ENCODE results near the gene TEAD3.
"Not testable (repeated sequence)": the region's sequence is repeated elsewhere in the genome, so short reads cannot be mapped to it uniquely, and the experiment has no call there.

The TEAD3 gene

GRCh38 chr6:35496841-35497570 lies at the start of gene TEAD3:
Gene TEAD3, minus strand, starts transcription at chr6:35497079.
- DNase-seq: peak; percentile 54
- in situ Hi-C loops (cut with HindIII; ENCODE audit: low pct_ligation_motif_present, low pct_unique_long_range_greater_than_20kb, low sequenced_read_pairs): no loop called here

GRCh38 chr6:35544769-35545361 lies 48.0 kb upstream of the TEAD3 start:
- no peak for DNase-seq
- in situ Hi-C loops (cut with HindIII; ENCODE audit: low pct_ligation_motif_present, low pct_unique_long_range_greater_than_20kb, low sequenced_read_pairs): no loop called here

GRCh38 chr6:35543459-35544193 lies 46.7 kb upstream of the TEAD3 start:
- no peak for DNase-seq
- in situ Hi-C loops (cut with HindIII; ENCODE audit: low pct_ligation_motif_present, low pct_unique_long_range_greater_than_20kb, low sequenced_read_pairs): no loop called here

- in situ Hi-C loops (cut with HindIII; ENCODE audit: low pct_ligation_motif_present, low pct_unique_long_range_greater_than_20kb, low sequenced_read_pairs): no loop called here
These were observed 45.0 kb upstream of the TEAD3 start for GRCh38 chr6:35541836-35542235.

GRCh38 chr6:35539223-35539622 lies 42.3 kb upstream of the TEAD3 start:
- in situ Hi-C loops (cut with HindIII; ENCODE audit: low pct_ligation_motif_present, low pct_unique_long_range_greater_than_20kb, low sequenced_read_pairs): no loop called here
- DNase-seq: no peak

More at GRCh38 chr6:35541836-35542235, 45.0 kb upstream of the TEAD3 start:
- DNase-seq: no peak

GRCh38 chr6:35535847-35536246 lies 39.0 kb upstream of the TEAD3 start:
- DNase-seq; in situ Hi-C loops (cut with HindIII; ENCODE audit: low pct_ligation_motif_present, low pct_unique_long_range_greater_than_20kb, low sequenced_read_pairs): not testable (repeated sequence)

- DNase-seq: no peak
- in situ Hi-C loops (cut with HindIII; ENCODE audit: low pct_ligation_motif_present, low pct_unique_long_range_greater_than_20kb, low sequenced_read_pairs): no loop called here
These were observed 37.7 kb upstream of the TEAD3 start for GRCh38 chr6:35534407-35535170.

- DNase-seq: no peak
- in situ Hi-C loops (cut with HindIII; ENCODE audit: low pct_ligation_motif_present, low pct_unique_long_range_greater_than_20kb, low sequenced_read_pairs): no loop called here
These were observed 37.1 kb upstream of the TEAD3 start for GRCh38 chr6:35533981-35534380.

GRCh38 chr6:35532126-35532525 lies 35.2 kb upstream of the TEAD3 start:
- DNase-seq: no peak
- in situ Hi-C loops (cut with HindIII; ENCODE audit: low pct_ligation_motif_present, low pct_unique_long_range_greater_than_20kb, low sequenced_read_pairs): no loop called here

GRCh38 chr6:35524380-35525020 lies 27.6 kb upstream of the TEAD3 start:
- in situ Hi-C loops (cut with HindIII; ENCODE audit: low pct_ligation_motif_present, low pct_unique_long_range_greater_than_20kb, low sequenced_read_pairs): no loop called here
- DNase-seq: no peak

- in situ Hi-C loops (cut with HindIII; ENCODE audit: low pct_ligation_motif_present, low pct_unique_long_range_greater_than_20kb, low sequenced_read_pairs): no loop called here
- DNase-seq: peak; percentile 54
These were observed 26.1 kb upstream of the TEAD3 start for GRCh38 chr6:35522660-35523658.

- DNase-seq: no peak
- in situ Hi-C loops (cut with HindIII; ENCODE audit: low pct_ligation_motif_present, low pct_unique_long_range_greater_than_20kb, low sequenced_read_pairs): no loop called here
These were observed 25.3 kb upstream of the TEAD3 start for GRCh38 chr6:35522151-35522550.

GRCh38 chr6:35521235-35521634 lies 24.4 kb upstream of the TEAD3 start:
- no peak for DNase-seq
- in situ Hi-C loops (cut with HindIII; ENCODE audit: low pct_ligation_motif_present, low pct_unique_long_range_greater_than_20kb, low sequenced_read_pairs): no loop called here

GRCh38 chr6:35519313-35520015 lies 22.6 kb upstream of the TEAD3 start:
- in situ Hi-C loops (cut with HindIII; ENCODE audit: low pct_ligation_motif_present, low pct_unique_long_range_greater_than_20kb, low sequenced_read_pairs): no loop called here
- no peak for DNase-seq

- DNase-seq: no peak
- in situ Hi-C loops (cut with HindIII; ENCODE audit: low pct_ligation_motif_present, low pct_unique_long_range_greater_than_20kb, low sequenced_read_pairs): no loop called here
These were observed 21.9 kb upstream of the TEAD3 start for GRCh38 chr6:35518566-35519312.

GRCh38 chr6:35517978-35518377 lies 21.1 kb upstream of the TEAD3 start:
- in situ Hi-C loops (cut with HindIII; ENCODE audit: low pct_ligation_motif_present, low pct_unique_long_range_greater_than_20kb, low sequenced_read_pairs); DNase-seq: not testable (repeated sequence)

All from ACHN (cell line).